GM11168 (cell line): ENCODE results near the gene SPACA5.
"Not testable (repeated sequence)": the region's sequence is repeated elsewhere in the genome, so short reads cannot be mapped to it uniquely, and the experiment has no call there.

ENCODE experiments used
- in situ Hi-C: fragments of 300-500 bp; cut with MboI; formaldehyde crosslinking; loops from one replicate; pipeline ENCODE4 v1.12.0; 2022; ENCODE audit warnings: low sequenced_read_pairs; ENCODE audit not compliant: unreplicated experiment

Gene SPACA5

GRCh38 chrX:48006688-48007087 is at the start of gene SPACA5:
Gene SPACA5, plus strand, starts transcription at chrX:48006988. Its CDS starts 815 bp downstream, at chrX:48007803.
- in situ Hi-C loops = not testable (repeated sequence)

- in situ Hi-C loops = not testable (repeated sequence)
Measured at GRCh38 chrX:47958206-47958605, 48.6 kb upstream of the SPACA5 start.

- in situ Hi-C loops = no loop called here
Measured at GRCh38 chrX:47958761-47959342, 47.9 kb upstream of the SPACA5 start.

GRCh38 chrX:47960406-47960805 is 46.4 kb upstream of the SPACA5 start:
- in situ Hi-C loops = no loop called here

GRCh38 chrX:47961830-47962229 is 45.0 kb upstream of the SPACA5 start:
- in situ Hi-C loops = not testable (repeated sequence)

- in situ Hi-C loops = not testable (repeated sequence)
Measured at GRCh38 chrX:47965526-47965925, 41.3 kb upstream of the SPACA5 start.

- in situ Hi-C loops = no loop called here
Measured at GRCh38 chrX:47973235-47973634, 33.6 kb upstream of the SPACA5 start.

GRCh38 chrX:47976254-47977151 is 30.3 kb upstream of the SPACA5 start:
- in situ Hi-C loops = no loop called here

GRCh38 chrX:47991263-47992094 is 15.3 kb upstream of the SPACA5 start:
- in situ Hi-C loops = no loop called here

- in situ Hi-C loops = no loop called here
Measured at GRCh38 chrX:47992095-47992380, 14.8 kb upstream of the SPACA5 start.

- in situ Hi-C loops = no loop called here
Measured at GRCh38 chrX:47992669-47993068, 14.1 kb upstream of the SPACA5 start.

- in situ Hi-C loops = no loop called here
Measured at GRCh38 chrX:48001260-48001659, 5.5 kb upstream of the SPACA5 start.

- in situ Hi-C loops = no loop called here
Measured at GRCh38 chrX:48002319-48002718, 4.5 kb upstream of the SPACA5 start.

GRCh38 chrX:48002929-48003328 is 3.9 kb upstream of the SPACA5 start:
- in situ Hi-C loops = no loop called here

GRCh38 chrX:48003367-48003757 is 3.4 kb upstream of the SPACA5 start:
- in situ Hi-C loops = no loop called here

- in situ Hi-C loops = no loop called here
Measured at GRCh38 chrX:48003758-48004457, 2.9 kb upstream of the SPACA5 start, which contains the start of gene ZNF182. Gene ZNF182, minus strand, starts transcription at chrX:48003989. Its CDS starts 1,380 bp downstream, at chrX:48002609.

GRCh38 chrX:48009445-48009960 is 2.7 kb downstream of the SPACA5 start:
- in situ Hi-C loops = not testable (repeated sequence)

- in situ Hi-C loops = not testable (repeated sequence)
Measured at GRCh38 chrX:48016583-48017310, 10.0 kb downstream of the SPACA5 start.

- in situ Hi-C loops = loop anchor here (10.0 kb wide), 1 partner anchor 185 kb away; the partner anchor contains the start of gene ZNF81
Measured at GRCh38 chrX:48019892-48020291, 13.1 kb downstream of the SPACA5 start.
